Stomach (tissue), 4 donors: ENCODE results near the gene DDX51.

Source experiments
- EP300 ChIP-seq: sonication (generic); formaldehyde crosslinking; IDR thresholded peaks from one replicate; pipeline ENCODE4 v1.6.1; 2017; ENCODE audit warnings: antibody characterized with exemption
- POLR2A ChIP-seq, 4 donors: fragments of 450-650 bp; IDR thresholded peaks; one replicate each; pipeline ENCODE4 v1.6.1; 2016; ENCODE audit warnings: antibody characterized with exemption in 4 of 4, control low read depth in 2 of 4, mild to moderate bottlenecking in 1 of 4, moderate library complexity in 1 of 4
- POLR2AphosphoS5 ChIP-seq, 3 donors: sonication (generic); formaldehyde crosslinking; IDR thresholded peaks; one replicate each; pipeline ENCODE4 v1.6.1; 2016; ENCODE audit warnings: antibody characterized with exemption in 3 of 3
- TF ChIP-seq, protein P1 (sequence below), 7 experiments: fragments of 450-650 bp in 4 of 7; fragments of 200-600 bp in 3 of 7; sonication (generic) in 3 of 7; IDR thresholded peaks; one replicate each; pipeline ENCODE4 v1.5.1; 2016 to 2019; ENCODE audit warnings: antibody characterized with exemption in 7 of 7, control low read depth in 2 of 7, mild to moderate bottlenecking in 1 of 7

GRCh38 chr12:132137483-132138125, 6.5 kb downstream of the DDX51 start:
- TF ChIP-seq POLR2A (IDR thresholded peaks at IDR 0.05) = no peak
- TF ChIP-seq POLR2AphosphoS5 (IDR thresholded peaks at IDR 0.05) = no peak
- TF ChIP-seq, protein P1, sequence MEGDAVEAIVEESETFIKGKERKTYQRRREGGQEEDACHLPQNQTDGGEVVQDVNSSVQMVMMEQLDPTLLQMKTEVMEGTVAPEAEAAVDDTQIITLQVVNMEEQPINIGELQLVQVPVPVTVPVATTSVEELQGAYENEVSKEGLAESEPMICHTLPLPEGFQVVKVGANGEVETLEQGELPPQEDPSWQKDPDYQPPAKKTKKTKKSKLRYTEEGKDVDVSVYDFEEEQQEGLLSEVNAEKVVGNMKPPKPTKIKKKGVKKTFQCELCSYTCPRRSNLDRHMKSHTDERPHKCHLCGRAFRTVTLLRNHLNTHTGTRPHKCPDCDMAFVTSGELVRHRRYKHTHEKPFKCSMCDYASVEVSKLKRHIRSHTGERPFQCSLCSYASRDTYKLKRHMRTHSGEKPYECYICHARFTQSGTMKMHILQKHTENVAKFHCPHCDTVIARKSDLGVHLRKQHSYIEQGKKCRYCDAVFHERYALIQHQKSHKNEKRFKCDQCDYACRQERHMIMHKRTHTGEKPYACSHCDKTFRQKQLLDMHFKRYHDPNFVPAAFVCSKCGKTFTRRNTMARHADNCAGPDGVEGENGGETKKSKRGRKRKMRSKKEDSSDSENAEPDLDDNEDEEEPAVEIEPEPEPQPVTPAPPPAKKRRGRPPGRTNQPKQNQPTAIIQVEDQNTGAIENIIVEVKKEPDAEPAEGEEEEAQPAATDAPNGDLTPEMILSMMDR (IDR thresholded peaks at IDR 0.05) = no peak
- TF ChIP-seq EP300 = no peak
